HG03108 (cell line): ENCODE measurements around the gene SLAMF1.
"Not testable (repeated sequence)": the region's sequence is repeated elsewhere in the genome, so short reads cannot be mapped to it uniquely, and the experiment has no call there.

Experiments
- ATAC-seq: cut with Tn5 transposase; IDR thresholded peaks from one replicate; pipeline ENCODE4 v1.9.1; 2021; ENCODE audit warnings: moderate library complexity; ENCODE audit not compliant: unreplicated experiment

SLAMF1 gene

GRCh38 chr1:160607011-160607671 lies 39.7 kb downstream of the SLAMF1 start:
- ATAC-seq = peak; percentile 70

- ATAC-seq = peak; percentile 3
Observed at GRCh38 chr1:160606611-160607010, 40.2 kb downstream of the SLAMF1 start.

- no peak for ATAC-seq
Observed at GRCh38 chr1:160605792-160606479, 40.9 kb downstream of the SLAMF1 start.

GRCh38 chr1:160605205-160605604 lies 41.6 kb downstream of the SLAMF1 start:
- ATAC-seq = no peak

- no peak for ATAC-seq
Observed at GRCh38 chr1:160597705-160598104, 49.1 kb downstream of the SLAMF1 start.

GRCh38 chr1:160597051-160597450 lies 49.8 kb downstream of the SLAMF1 start:
- no peak for ATAC-seq

- no peak for ATAC-seq
Observed at GRCh38 chr1:160590488-160590887, 56.4 kb downstream of the SLAMF1 start.

- ATAC-seq = no peak
Observed at GRCh38 chr1:160588468-160588867, 58.4 kb downstream of the SLAMF1 start.

- no peak for ATAC-seq
Observed at GRCh38 chr1:160584784-160585183, 62.1 kb downstream of the SLAMF1 start.

GRCh38 chr1:160582976-160583375 lies 63.9 kb downstream of the SLAMF1 start:
- not testable (repeated sequence) for ATAC-seq

GRCh38 chr1:160581961-160582360 lies 64.9 kb downstream of the SLAMF1 start:
- ATAC-seq = no peak

GRCh38 chr1:160580221-160580812 lies 66.5 kb downstream of the SLAMF1 start:
- no peak for ATAC-seq

- no peak for ATAC-seq
Observed at GRCh38 chr1:160579216-160579701, 67.6 kb downstream of the SLAMF1 start, which contains the start of gene CD84. TSS of gene CD84 (minus strand) at chr1:160579496. CDS start at chr1:160579437, 59 bp downstream.

- ATAC-seq = no peak
Observed at GRCh38 chr1:160578525-160579191, 68.2 kb downstream of the SLAMF1 start.

GRCh38 chr1:160578175-160578524 lies 68.7 kb downstream of the SLAMF1 start:
- no peak for ATAC-seq

GRCh38 chr1:160577671-160578070 lies 69.2 kb downstream of the SLAMF1 start:
- ATAC-seq = no peak

GRCh38 chr1:160576884-160577283 lies 70.0 kb downstream of the SLAMF1 start:
- ATAC-seq = no peak

- no peak for ATAC-seq
Observed at GRCh38 chr1:160576390-160576789, 70.5 kb downstream of the SLAMF1 start.

- ATAC-seq = no peak
Observed at GRCh38 chr1:160575112-160575664, 71.7 kb downstream of the SLAMF1 start.

GRCh38 chr1:160570840-160571239 lies 76.0 kb downstream of the SLAMF1 start:
- ATAC-seq = no peak

GRCh38 chr1:160569806-160570205 lies 77.0 kb downstream of the SLAMF1 start:
- ATAC-seq = no peak
